ENCODE measurements around the gene ALAD. TPM values are rescaled to one million over a fixed set of nuclear protein-coding genes. Genes with fewer than 3 reads are reported as not detected.

Gene ALAD
- total RNA-seq, 4 donors from 2014 or later: 23.5 to 50.0 (median 31.8) TPM

DNA sequence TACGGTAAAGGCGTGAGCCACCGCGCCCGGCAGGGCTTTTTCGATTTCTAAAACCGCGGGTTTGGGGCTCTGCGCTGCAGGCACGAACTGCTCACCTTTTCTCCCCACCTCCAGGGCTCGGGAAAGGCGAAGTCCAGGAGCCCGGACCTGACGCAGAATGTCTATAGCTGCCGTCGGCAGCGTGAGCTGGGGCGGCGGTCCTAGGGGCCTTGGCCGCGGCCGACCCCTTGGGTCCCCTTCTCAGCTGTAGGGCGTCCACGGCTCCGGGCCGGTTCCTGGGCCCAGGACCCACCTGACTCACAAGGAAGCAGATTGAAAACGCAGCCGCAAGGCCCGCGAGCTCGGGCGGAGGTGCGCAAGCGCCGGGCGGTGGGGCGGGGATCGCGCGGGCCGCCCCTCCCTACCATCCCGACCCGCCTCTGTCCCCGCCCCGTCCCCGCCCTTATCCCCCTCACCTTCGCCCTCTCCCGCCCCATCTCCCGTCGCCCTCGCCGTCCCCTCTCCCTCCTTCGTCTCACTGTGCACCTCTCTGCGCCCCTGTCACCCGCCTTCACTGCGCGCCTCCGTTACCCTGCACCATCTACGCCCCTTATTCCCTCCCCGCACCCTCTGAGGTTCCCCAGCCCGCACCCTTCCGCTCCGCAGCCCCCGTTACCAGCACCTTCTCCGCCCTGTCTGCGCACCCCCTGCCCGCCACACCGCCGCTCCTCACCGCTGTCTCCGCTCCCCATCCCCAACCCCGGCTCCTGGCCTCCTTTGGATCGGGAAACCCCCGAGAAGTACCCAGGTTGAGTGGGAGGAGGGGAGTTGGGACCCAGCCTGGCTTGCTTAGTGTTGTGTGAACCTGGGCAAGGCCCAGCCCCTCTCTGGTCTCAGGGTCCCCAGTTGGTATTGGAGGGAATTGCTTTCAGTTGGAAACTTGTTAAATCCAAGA lies 24.2 kb downstream of the ALAD start, which contains the start of gene HDHD3:
HDHD3 (minus strand) TSS at position 353 of the 934 bp plus-strand sequence. CDS start 2,632 bp downstream, outside the sequence.
- Histone ChIP-seq H3K27ac (peak within 1 kb of the TSS; percentile 84 to 97 (median 91)), H3K27me3 (no peaks in the 10 kb centered on the region), H3K4me3 (replicated peaks in 1 of 3) (peak within 1 kb of the TSS; percentile 53 to 95 (median 72)), H3K4me1 (peaks cover 27 to 43% of the 10 kb centered on the region in 2 donors), H3K9me3 (no peaks in the 10 kb centered on the region), H3K36me3 (peaks cover 4 to 21% of the 10 kb centered on the region in 2 donors)
- WGBS, 2 donors: 2 to 4% methylated on average over 51 of the region's 74 CpGs
- intact Hi-C loops (cut with DNase I): no loop called here
- TF ChIP-seq POLR2A (IDR thresholded peaks at IDR 0.05): peak; percentile 75 to 85
- TF ChIP-seq, protein P1, sequence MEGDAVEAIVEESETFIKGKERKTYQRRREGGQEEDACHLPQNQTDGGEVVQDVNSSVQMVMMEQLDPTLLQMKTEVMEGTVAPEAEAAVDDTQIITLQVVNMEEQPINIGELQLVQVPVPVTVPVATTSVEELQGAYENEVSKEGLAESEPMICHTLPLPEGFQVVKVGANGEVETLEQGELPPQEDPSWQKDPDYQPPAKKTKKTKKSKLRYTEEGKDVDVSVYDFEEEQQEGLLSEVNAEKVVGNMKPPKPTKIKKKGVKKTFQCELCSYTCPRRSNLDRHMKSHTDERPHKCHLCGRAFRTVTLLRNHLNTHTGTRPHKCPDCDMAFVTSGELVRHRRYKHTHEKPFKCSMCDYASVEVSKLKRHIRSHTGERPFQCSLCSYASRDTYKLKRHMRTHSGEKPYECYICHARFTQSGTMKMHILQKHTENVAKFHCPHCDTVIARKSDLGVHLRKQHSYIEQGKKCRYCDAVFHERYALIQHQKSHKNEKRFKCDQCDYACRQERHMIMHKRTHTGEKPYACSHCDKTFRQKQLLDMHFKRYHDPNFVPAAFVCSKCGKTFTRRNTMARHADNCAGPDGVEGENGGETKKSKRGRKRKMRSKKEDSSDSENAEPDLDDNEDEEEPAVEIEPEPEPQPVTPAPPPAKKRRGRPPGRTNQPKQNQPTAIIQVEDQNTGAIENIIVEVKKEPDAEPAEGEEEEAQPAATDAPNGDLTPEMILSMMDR (IDR thresholded peaks at IDR 0.05): no peak
- DNase-seq: peak; percentile 87 to 91

DNA sequence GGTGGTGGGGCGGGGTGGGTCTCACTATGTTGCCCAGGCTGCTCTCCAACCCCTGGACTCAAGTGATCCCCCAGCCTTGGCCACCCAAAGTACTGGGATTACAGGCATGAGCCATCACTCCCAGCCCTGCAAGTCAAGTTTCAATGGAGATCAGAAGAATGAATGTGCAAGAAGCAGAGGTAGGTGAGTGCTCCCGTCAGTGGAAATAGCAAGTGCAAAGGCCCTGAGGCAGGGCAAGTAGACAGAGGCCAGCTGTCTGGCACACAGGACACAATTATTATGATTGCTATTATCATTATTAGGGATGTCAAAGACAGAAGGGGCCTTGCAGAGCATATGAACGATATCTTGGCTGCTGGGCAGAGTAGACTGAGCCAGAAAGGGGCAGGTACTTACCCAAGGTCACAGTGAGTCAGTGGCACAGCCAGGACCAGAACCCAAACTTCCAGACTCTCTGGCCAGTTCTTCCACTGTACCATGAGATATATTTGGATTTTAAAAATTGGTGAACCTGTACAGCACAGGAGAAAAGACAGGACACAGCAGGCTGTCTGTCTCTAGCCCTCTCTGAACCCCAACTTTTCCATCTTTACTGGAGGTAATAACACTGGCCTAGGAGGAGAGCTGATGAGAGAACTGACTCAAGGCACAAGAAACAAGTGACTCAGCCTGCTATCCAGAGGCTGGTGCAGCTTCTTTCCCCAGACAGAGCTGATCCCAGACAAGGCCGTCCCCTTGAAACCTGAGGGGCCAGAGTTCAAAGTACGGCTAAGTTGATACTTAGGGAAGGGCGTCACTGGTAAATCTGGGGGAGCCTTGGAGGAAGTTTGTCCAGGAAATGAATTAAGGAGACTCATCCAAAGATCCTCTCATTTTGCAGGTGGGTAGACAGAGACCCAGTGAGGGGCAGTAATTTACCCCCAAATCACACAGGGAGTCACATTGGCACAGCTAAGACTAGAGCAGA lies 25.7 kb downstream of the ALAD start:
- H3K4me3 ChIP-seq (replicated peaks in 1 of 3): no peak overlapping the region
- no peaks in the 10 kb centered on the region for H3K27me3 ChIP-seq
- DNase-seq: no peak
- TF ChIP-seq, protein P1 (IDR thresholded peaks at IDR 0.05): no peak
- TF ChIP-seq POLR2A (IDR thresholded peaks at IDR 0.05): no peak
- H3K36me3 ChIP-seq: peaks cover 4 to 21% of the 10 kb centered on the region in 2 donors
- intact Hi-C loops (cut with DNase I): no loop called here
- peaks cover 20 to 37% of the 10 kb centered on the region in 2 donors for H3K4me1 ChIP-seq
- WGBS, 2 donors: 89 to 93% methylated on average over 6 of the region's 6 CpGs
- no peaks in the 10 kb centered on the region for H3K9me3 ChIP-seq
- peak overlapping the region; percentile 2 to 91 (median 50) for H3K27ac ChIP-seq

GRCh38 chr9:113373676-113374392 lies 27.2 kb downstream of the ALAD start:
- H3K4me1 ChIP-seq: peaks cover 20 to 35% of the 10 kb centered on the region in 2 donors
- intact Hi-C loops (cut with DNase I): no loop called here
- no peak for DNase-seq
- TF ChIP-seq POLR2A (IDR thresholded peaks at IDR 0.05): no peak
- TF ChIP-seq, protein P1 (IDR thresholded peaks at IDR 0.05): no peak
- H3K27me3 ChIP-seq: no peaks in the 10 kb centered on the region
- no peak overlapping the region for H3K27ac ChIP-seq
- H3K36me3 ChIP-seq: peaks cover 4 to 21% of the 10 kb centered on the region in 2 donors
- H3K9me3 ChIP-seq: no peaks in the 10 kb centered on the region
- WGBS, 2 donors: 86% methylated on average over 11 of the region's 24 CpGs; no CpG with 5 or more reads in 1 of the 2 donors
- H3K4me3 ChIP-seq (replicated peaks in 1 of 3): no peak overlapping the region

DNA sequence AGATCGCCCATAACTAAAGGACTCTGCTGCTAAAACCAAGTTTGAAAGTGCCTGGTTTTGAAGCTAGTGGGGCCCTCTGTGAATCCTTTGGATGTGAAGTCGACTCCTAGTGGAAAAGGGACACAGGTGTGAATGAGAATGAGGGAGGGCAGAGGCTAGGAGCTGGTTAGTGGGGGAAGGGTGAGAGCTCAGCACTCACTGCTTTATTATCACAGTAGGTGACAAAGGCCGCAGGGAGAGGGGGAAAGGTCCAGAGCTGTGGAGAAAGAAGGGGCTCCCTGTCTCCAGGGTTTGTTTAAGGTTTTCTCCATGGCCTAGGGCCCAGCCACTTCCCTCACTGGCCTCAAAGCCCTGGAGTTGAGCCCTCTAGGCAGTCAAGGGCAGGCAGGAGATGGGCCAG lies 27.8 kb downstream of the ALAD start:
- H3K9me3 ChIP-seq: no peaks in the 10 kb centered on the region
- DNase-seq: no peak
- intact Hi-C loops (cut with DNase I): no loop called here
- TF ChIP-seq, protein P1 (IDR thresholded peaks at IDR 0.05): no peak
- no peak for TF ChIP-seq POLR2A (IDR thresholded peaks at IDR 0.05)
- peaks cover 4 to 21% of the 10 kb centered on the region in 2 donors for H3K36me3 ChIP-seq
- WGBS, 2 donors: 64 to 73% methylated on average over 3 of the region's 3 CpGs
- peaks cover 20 to 35% of the 10 kb centered on the region in 2 donors for H3K4me1 ChIP-seq
- no peaks in the 10 kb centered on the region for H3K27me3 ChIP-seq
- H3K4me3 ChIP-seq (replicated peaks in 1 of 3): no peak overlapping the region
- peak overlapping the region in 1 of 3 donors; percentile 31 for H3K27ac ChIP-seq
